ENCODE measurements around the gene CHN2. TPM values are rescaled to one million over a fixed set of nuclear protein-coding genes. Genes with fewer than 3 reads are reported as not detected.

Gene CHN2
- total RNA-seq, 1 experiment from 2014 or later: 5.0 TPM

- TF ChIP-seq CBFB (CRISPR knock-in tag; IDR thresholded peaks at IDR 0.05; ENCODE audit: low read depth) (no peak), NR1H2 (CRISPR knock-in tag; IDR thresholded peaks at IDR 0.05) (no peak), FOXP1 (CRISPR knock-in tag; IDR thresholded peaks at IDR 0.05; ENCODE audit: borderline replicate concordance) (no peak)
Measured at GRCh38 chr7:29499932-29500331, 305.4 kb downstream of the CHN2 start (continued).

GRCh38 chr7:29500719-29501118, 306.1 kb downstream of the CHN2 start:
- H3K27ac Mint-ChIP-seq: no peak overlapping the region
- no peak for ATAC-seq
- peaks cover 3% of the 10 kb centered on the region; the same call in 1 of the 2 replicates for H3K27me3 Mint-ChIP-seq (ENCODE audit: low read depth)
- H3K36me3 Mint-ChIP-seq: no peaks in the 10 kb centered on the region
- CTCF ChIA-PET: no interaction called here
- TF ChIP-seq E2F4 (CRISPR knock-in tag; IDR thresholded peaks at IDR 0.05; ENCODE audit: borderline replicate concordance, low read depth) (no peak), ZNF138 (CRISPR knock-in tag; conservative IDR thresholded peaks at IDR 0.05) (no peak), ZNF512 (CRISPR knock-in tag; IDR thresholded peaks at IDR 0.05; ENCODE audit: borderline replicate concordance) (no peak)
- no peak for DNase-seq (ENCODE audit: low spot score)
- POLR2A ChIA-PET: interaction anchor here (0.6 kb wide), 1 partner anchor 9 kb away, joined by 4 read pairs; no protein-coding TSS in a partner anchor
- no peak overlapping the region for H3K4me3 Mint-ChIP-seq
- no peaks in the 10 kb centered on the region for H3K9me3 Mint-ChIP-seq
- H3K4me1 Mint-ChIP-seq: peaks cover 28% of the 10 kb centered on the region

GRCh38 chr7:29502133-29502532, 307.6 kb downstream of the CHN2 start:
- Mint-ChIP-seq H3K9me3 (no peaks in the 10 kb centered on the region), H3K27ac (no peak overlapping the region), H3K36me3 (no peaks in the 10 kb centered on the region), H3K27me3 (ENCODE audit: low read depth) (no peaks in the 10 kb centered on the region), H3K4me1 (peaks cover 17% of the 10 kb centered on the region), H3K4me3 (no peak overlapping the region)
- CTCF ChIA-PET: interaction anchor here (1.1 kb wide), 1 partner anchor 312 kb away, joined by 3 read pairs; no protein-coding TSS in a partner anchor
- DNase-seq (ENCODE audit: low spot score): no peak
- no peak for TF ChIP-seq ZNF121 (CRISPR knock-in tag; IDR thresholded peaks at IDR 0.05)
- TF ChIP-seq MAX (CRISPR knock-in tag; IDR thresholded peaks at IDR 0.05): no peak
- TF ChIP-seq JAZF1 (CRISPR knock-in tag; IDR thresholded peaks at IDR 0.05): no peak
- ATAC-seq: peak; percentile 55; the same call in 1 of the 2 replicates
- POLR2A ChIA-PET: no interaction called here

GRCh38 chr7:29505931-29506330, 311.4 kb downstream of the CHN2 start:
- H3K9me3 Mint-ChIP-seq: no peaks in the 10 kb centered on the region
- no peaks in the 10 kb centered on the region for H3K36me3 Mint-ChIP-seq
- H3K4me3 Mint-ChIP-seq: no peak overlapping the region
- ChIA-PET CTCF (no interaction called here), POLR2A (no interaction called here)
- no peaks in the 10 kb centered on the region for H3K27me3 Mint-ChIP-seq (ENCODE audit: low read depth)
- H3K4me1 Mint-ChIP-seq: peaks cover 17% of the 10 kb centered on the region
- no peak overlapping the region for H3K27ac Mint-ChIP-seq
- DNase-seq (ENCODE audit: low spot score) (no peak), ATAC-seq (no peak)
- TF ChIP-seq ZNF263 (CRISPR knock-in tag; IDR thresholded peaks at IDR 0.05; ENCODE audit: low read depth) (no peak), PREB (CRISPR knock-in tag; IDR thresholded peaks at IDR 0.05; ENCODE audit: borderline replicate concordance) (no peak), ZNF396 (CRISPR knock-in tag; IDR thresholded peaks at IDR 0.05; ENCODE audit: borderline replicate concordance) (no peak), FOXJ3 (CRISPR knock-in tag; IDR thresholded peaks at IDR 0.05; ENCODE audit: borderline replicate concordance) (no peak), NR2C2 (CRISPR knock-in tag; IDR thresholded peaks at IDR 0.05) (no peak), NR1H2 (CRISPR knock-in tag; IDR thresholded peaks at IDR 0.05) (no peak), FOXP4 (CRISPR knock-in tag; IDR thresholded peaks at IDR 0.05) (no peak), TCF7 (CRISPR knock-in tag; IDR thresholded peaks at IDR 0.05; ENCODE audit: low read depth) (no peak), KAT7 (CRISPR knock-in tag; IDR thresholded peaks at IDR 0.05; ENCODE audit: borderline replicate concordance) (no peak), PRDM15 (CRISPR knock-in tag; IDR thresholded peaks at IDR 0.05) (no peak)

Measured in WTC11 (cell line).